Activated gamma-delta T cell treated with Interleukin-2 at 50 U/mL for 16 hours (primary cell): ENCODE measurements around the gene MLIP.

Experiments used
- DNase-seq: peaks from one replicate; pipeline ENCODE4 v3.0.0-alpha.2; 2020

MLIP gene

DNA sequence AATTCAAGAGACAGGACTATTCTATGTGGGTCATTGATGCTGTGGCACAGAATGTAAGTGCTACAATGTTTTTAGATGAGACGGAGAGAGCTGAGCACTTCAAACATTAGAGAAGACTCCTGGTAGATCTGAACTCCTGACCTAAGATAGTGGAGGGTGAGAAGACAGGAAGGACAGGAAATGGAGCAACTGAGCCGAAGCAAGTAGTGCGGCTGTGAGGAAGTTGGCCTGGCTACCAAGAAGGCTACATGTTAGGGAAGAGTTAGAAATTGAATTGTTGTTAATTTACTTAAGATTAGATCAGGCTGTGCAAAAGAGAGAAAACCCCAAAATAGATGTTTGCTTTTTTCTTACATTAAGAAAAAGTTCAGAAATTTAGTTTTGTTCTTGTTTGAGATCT is 14.4 kb upstream of the MLIP start:
- DNase-seq: no peak

DNA sequence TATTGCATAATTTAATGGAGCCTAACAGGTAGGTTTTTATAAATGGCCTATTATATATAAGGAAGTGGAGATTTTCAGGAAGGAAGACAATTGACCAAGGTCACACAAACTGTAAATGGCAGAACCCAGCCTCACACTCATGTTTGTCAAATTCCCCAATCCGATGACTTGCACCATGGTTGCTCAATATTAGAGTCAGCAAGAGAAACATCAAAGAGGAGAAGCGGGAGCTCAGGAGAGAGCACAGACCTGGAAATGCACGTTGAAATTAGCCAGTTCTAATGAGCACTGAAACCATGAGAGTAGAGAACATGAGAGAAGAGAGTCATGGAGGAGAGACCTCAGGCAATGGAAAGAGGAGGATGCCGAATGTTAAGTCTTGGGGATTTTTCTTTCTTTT is 13.5 kb upstream of the MLIP start:
- DNase-seq: no peak

DNA sequence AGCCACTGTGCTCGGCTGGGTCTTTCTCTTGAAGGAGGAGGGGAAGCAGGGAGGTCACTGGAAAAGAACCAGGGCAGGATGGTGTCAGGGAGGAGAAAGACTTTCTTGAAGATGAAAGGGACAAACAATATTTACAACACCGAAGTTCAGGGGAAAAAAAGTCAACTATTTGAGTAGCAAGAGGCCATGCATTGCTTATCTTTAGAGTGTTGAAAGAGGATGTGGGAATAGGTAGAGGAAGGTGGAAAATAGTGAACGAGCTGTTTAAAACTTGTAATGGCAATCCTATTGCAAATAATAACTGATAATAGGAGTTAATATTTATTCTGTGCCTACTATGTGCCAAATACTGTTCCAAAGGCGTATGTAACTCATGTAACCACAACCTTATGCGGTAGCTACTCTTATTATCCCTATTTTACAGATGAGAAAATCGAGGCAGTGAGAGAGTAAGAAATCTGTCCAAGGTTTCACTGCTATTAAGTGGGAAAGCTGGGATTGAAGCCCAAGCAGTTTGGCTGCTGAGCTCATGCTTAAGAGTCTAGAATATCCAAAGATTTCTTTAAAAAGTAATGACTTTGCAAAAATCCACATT is 12.7 kb upstream of the MLIP start:
- DNase-seq: no peak

DNA sequence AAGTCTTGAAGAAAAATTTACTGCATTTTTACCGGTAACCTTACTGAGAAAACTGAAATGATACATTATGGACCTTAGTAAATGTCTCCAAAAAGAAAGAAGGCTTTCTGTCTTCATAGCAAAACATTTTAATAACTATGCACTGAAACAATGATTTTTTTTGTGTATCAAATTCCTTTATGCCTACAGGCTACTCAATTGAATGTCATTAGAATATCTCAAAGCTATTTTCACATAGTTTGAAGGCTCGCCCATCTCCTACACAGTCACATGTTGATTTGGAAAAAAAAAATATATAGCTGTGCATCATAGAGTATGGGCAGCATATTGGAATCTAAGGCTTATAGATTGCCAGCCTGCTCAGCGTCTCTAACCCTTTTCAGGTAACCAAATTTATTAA is 12.0 kb upstream of the MLIP start:
- no peak for DNase-seq

DNA sequence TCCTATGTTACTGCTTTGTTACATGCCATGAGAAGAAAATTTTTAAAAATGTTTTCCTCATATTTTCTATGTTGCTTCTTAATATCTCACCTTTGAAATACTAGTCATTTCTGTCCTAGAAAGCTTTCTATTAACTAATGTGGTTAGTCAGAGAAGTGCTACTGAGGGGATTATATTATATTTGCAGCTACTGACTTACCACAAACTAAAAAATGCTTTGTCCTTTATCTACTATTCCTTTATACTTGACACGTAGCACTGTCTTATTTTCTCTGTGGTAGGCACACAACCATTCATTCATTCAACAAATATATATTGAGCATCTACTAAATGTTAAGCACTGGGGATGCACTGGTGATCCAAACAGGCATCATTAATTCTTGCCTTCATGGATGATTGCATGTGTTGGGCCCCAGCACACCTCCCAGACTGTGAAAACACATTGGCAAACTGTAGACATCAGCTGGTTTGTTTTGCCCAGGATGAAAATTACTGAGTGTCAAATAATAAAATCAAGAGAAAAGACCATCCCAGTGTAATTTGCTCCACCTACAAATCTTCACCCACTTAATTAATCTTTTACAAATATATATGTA is 10.7 kb upstream of the MLIP start:
- no peak for DNase-seq

DNA sequence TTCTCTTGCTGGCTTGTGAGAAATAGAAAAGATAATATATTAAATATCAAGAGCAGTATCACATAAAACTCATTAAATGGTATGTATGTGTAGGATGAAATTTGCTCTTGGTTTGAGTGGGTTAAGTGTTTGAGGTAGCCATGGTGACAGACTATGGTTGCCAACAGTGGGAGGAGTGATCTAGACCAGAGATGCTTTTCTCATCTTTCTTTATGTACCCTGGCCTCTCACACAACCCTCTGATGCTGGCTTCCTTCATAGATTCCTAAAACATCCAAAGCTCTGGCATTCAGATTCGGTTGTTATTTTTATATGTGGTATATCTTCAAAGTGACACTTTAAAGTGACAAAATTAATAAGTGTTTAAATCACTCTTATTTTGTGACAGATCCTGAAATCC is 9.0 kb upstream of the MLIP start:
- no peak for DNase-seq

DNA sequence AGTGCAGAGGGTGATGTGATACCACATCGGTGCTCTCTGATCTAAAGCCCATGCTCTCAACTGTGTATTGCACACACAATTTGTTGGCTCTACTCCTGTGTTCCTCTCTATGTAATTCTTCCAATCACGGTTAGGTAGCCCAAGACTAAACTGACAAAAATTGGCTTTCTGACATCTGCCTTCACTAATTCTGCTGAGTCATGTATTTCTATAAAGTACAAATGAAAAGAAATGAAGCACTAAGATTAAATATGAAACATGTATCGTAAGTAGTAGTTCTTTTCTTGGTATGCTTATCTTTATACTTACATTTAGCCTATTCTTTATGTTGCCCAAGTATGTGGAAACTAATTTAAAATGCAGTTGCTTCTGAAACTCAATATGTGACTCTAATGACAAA is 7.7 kb upstream of the MLIP start:
- no peak for DNase-seq

DNA sequence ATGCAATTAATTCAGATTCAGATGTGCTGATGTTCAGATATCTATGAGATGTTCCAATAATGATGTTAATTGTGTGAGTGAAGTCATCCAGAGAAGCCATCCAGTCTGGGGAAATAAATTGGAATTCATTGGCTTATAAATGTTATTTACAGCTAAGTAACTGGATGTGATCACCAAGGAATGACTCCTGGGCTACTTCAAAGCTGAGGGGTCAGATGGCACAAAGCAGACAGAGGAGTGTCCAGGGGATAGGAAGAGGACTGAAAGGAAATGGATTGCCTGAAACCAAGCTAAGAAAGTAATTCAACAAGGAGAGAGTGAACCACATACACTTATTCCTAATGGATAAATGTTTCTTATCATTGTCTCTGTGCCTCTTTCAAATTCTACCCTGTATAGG is 4.5 kb upstream of the MLIP start:
- DNase-seq: no peak

DNA sequence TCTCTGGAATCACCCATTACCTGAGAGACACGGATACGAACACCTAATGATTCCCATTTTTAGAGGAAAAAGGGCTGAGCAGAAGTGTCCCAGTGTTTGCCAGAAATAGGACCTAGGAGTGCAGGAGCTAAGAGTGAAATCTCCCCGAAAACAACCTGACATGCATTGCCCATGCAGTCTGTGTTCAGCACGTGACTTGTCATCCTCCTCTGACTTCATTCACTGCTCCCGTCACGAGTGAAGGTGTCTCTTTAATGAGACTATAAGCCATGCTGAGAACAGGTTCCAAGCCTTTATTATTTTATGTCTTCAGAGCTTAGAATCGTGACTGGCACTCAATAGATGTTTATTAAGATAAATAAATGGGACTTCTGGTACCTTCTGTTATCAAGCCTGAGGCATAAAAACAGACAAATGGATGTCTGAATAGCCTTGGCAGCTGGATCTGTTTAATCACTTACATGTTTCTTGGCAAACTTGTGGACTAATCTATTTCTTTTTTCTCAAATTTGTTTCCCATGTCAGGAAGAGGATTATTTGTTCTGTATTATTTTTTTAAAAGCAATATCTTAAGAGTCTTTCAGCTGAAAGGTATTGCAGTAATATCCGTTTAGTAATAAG is 3.7 kb upstream of the MLIP start:
- DNase-seq: no peak

DNA sequence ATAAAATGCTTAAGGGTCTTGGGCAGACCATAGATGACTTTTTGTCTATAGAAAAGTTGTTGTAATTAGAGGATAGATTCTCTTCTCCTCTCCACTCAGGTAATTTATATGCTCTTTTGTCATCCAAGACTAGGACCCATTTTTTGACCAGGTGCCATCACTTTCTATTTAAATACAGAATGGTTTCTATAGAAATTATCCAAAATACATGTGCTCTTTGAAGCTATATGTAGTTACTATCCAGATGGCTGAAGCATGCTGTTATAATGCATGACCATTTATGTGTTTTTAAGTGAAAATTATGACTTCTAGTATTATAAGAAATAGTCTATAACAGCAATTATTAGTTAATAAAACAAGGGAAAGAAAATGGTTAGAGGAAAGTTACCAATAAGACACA is 3.0 kb upstream of the MLIP start:
- no peak for DNase-seq

DNA sequence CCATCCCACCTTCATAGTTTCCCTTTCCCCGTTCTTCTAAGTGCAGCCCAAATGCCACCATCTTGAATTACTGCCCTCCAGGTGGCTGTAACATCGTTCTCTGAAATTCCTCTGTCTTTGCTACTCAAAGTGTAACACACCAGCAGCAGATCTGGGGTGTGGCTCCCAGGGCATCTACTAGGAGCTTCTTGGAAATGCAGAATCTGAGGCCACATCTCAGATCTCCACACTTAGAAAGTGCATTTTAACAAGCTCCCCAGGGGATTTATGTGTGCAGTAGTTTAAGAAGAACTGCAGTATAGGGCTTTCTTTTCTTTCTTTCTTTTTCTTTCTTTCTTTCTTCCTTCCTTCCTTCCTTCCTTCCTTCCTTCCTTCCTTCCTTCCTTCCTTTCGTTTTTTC is 1.7 kb upstream of the MLIP start:
- DNase-seq: no peak

DNA sequence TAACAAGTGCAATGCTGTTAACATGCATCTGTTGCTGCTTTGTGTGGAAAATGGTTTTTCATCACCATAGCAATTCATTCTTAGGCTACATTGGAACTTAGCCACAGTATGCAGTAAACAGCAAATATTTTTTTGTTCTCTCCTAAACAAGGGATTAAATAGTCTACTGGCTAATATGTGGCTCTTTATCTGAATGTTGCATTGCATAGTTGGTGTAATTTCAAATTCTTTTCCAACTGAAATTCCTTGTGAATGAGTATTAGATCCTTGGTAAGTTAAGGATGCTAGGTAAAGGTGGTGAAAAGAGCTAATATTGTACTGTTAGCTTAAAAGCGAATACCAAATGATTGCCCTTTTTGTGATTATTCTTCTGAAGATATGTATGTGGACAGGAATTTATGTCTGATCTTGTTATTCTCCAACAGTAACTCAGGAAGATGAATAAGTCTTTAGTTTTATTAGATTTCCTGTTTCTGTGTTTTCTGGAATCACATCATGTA is 958 bp downstream of the MLIP start:
- no peak for DNase-seq

DNA sequence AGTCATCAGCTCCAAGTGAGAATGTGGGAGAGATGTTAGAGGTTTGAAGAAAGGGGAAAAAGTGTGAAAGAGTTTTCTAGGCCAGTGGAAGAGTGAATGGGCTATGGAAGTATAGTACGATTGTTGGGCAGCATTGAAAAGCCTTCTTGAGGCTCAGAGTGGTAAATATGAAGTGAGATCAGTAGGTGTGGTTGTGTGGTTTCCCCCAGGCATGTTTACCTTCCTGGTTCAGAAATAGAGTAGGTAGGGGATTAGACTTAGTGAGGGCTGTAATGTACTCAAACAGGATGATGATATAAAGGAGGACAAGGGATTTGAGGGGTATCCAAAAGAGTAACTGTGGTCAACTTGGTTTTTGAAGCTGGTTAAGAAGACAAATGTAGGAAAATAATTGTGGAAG is 3.7 kb downstream of the MLIP start:
- DNase-seq: no peak

DNA sequence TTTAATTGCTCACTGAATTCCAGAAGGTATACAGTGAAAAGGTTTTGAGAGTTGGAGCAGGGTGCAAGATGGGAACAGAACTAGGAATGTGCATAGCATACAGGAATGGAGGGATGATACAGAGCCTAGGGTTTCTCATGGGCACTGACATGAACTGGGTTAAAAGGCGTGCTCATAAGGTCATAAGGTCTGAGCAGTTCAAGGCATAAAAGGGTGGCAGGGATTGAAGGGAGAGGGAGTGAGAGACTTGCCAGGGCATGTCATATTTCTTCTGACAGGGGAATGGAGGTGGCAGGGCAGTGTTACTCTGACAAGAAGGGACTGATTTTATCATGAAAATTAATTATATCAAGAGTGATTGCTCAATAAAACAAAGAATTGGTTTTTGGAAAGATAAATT is 4.7 kb downstream of the MLIP start:
- DNase-seq: no peak

DNA sequence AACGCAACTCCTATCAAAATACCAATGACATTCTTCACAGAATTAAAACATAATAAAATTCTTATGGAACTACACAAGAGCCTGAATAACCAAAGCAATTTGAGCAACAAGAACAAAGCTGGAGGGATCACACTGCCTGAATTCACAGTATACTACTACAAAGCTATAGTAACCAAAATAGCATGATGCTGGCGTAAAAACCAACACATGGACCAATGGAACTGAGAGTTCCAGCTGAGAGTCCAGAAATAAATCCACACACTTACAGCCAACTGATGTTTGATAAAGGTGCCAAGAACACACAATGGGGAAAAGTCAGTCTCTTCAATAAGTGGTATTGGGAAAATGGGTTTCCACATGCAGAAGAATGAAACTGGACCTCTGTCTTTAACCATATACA is 6.9 kb downstream of the MLIP start:
- DNase-seq: no peak

DNA sequence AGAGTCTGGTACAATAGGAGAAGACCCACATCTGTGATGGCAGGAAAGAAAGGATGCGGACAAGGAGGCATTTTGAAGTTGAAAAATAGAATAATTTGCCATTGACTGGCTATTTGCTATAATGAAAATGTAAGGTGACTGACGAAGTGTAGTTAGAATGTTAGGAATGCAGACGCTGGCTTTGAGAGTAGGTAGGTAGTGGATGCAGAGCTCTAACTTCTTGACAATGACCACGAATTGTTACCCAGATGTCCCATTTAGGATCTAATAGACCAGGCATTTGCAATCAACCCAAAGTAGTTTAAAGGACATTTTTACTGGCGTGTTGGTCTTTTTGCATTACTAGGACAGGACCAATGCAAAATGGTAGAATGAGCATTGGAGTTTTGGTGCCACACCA is 14.2 kb downstream of the MLIP start:
- no peak for DNase-seq

DNA sequence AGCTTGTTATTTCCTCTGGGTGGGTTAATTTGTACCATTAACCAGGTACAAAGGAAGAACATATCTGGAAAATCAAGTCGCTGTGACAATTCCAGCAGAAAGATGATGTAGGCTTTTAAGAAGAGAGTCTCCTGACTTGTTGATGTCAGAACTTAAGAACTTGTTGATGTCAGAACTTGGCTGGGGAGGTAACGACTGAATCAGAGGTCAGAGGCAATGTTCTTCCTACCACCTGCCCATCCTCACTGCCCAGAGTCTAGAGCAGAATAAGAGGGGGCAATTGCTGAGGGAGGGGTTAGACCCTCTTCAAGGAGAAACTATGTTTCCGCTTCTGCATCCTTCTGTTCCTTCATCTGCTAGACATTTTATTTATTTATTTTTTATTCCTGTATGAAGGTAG is 18.9 kb downstream of the MLIP start:
- no peak for DNase-seq

DNA sequence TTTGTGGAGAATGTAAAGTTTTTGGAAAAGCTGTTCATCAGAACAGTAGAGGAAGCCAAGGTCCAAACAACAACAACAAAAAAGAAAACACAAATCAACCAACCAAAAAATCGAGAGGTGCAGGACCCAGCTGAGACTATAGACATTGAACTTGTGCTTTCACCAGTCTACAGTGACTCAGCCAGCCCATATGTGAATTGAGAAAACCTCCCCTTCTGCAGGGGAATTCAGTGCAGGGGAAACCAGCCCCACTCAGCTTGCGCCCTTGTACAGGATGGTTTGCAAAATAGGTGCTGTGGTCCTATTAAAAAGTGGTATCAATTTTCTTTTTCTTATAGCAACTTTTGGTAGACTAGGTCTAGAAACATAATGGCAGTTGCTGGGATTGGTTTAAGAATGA is 21.3 kb downstream of the MLIP start:
- DNase-seq: no peak

DNA sequence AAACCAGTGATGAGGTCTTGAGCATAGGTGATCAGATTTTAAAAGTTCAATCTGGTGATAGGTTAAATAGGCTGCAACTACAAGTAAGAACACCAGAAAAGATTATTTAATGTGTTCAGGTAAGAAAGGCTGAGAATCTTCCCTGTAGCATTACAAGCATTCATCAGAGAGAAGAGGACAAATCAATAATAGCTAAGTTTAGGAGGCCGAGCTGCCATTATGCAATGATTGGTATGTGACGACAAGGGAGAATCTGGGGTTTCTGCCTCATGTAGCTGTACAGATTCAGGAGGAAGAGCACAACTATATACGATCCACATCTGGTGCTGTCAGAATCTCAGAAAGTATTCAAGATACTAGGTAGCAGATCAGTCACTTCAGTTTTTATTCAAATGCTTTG is 21.9 kb downstream of the MLIP start:
- DNase-seq: no peak

DNA sequence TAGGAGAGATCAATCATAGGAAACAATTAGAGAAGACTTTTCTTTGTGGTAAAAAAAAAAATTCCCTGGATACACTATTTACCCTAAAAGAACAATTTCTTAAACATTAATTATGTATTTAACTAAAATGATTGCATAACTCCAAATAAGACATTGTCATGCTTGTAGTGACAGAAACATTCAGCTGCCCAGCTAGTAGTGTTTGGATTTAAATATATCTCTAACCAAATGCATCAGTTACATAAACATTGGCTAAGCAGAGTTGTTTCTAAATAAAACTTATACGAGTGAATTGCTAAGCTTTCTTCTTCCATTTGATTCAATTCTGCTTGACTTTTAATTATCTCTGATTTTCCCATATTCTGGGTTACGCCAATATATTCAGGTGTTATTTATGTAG is 23.7 kb downstream of the MLIP start:
- no peak for DNase-seq

DNA sequence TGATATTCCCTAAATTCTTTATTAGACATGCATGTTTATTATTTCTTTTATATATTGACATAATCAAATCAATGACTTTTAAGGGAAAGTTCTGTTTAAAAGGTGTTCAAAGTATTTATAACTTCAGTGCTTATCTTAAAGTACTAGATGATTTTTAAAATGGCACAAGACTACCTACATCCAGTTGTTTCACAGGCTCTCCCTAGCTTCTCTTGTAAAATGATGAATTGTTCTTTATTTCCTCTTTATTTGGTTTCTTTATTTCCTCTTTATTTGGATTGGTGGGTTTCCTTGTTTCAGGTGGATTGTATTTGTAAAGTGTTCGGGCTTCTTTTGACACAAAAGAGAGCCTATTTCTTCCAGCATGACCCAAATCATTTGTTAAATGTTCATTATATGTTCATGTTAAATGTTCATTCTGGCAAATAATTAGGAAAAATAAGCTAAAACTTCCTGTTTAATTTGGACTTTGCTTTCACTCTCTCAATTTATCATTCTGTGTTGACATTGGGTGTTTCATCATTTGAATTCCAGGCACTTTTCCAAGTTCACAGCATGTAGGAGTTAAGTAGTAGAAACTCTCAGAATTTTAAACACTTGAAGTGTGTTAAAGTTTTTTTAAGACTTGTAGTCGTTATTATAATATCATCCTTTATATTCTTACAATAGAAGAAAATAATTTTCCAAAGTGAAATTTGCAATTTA is 24.6 kb downstream of the MLIP start:
- DNase-seq: no peak

DNA sequence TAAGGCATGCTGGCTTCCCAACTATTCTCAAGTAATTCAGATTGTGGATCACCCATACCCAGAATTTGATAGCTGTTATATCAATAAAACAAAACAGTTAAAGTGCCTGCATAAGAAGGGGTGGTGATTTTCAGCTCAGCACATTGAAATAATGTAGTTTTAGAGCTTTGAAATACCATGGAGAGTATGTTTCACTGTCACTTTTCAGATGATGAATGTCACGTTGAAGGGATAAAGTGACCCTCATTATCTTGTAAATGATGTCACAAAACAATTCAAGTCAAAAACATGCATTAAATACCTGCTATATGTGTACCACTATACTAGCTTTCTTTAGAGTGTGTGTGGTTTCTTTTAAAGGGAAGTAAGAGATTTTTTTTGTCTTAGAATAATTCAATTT is 27.6 kb downstream of the MLIP start:
- no peak for DNase-seq

DNA sequence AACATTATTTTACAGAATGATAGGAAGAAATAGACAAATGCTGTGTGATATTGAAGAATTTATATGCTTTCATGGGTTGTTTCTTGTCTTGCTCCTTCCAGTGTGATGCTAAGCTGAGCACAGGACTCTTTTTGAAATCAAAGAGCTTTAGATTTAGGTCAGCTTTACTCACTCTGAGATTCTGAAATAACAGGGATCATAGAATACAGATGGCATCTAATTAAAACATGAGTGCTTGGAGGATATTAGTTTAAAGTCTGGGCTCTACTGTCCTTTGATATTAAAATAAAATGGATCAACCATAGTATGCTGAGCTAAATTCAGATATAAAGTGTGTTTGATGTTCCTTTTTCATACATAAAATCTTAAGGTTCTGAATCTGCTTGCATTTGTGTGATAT is 29.6 kb downstream of the MLIP start:
- no peak for DNase-seq

DNA sequence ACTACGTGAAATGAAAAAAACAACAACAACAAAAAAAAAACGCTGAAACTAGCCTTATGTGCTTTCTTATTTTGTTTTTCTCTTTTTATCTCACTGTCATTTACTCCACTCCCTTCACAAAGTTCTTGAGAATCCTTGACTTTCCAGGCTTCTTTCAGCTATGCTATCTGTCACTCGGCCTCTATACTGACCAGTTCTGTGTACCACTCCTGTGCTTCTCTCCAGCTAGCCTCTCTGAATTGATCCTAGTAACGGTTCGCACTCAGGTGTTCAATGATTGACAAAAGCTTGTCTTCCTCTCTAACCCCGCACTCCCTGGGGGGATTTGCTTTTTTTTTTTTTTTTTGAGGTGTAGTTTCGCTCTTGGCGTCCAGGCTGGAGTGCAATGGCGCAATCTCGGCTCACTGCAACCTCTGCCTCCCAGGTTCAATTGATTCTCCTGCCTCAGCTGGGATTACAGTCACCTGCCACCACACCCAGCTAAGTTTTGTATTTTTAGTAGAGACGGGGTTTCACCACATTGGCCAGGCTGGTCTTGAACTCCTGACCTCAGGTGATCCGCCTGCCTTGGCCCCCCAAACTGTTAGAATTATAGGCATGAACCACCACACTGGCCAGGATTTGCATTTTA is 31.8 kb downstream of the MLIP start:
- DNase-seq: no peak
